Brain microvascular endothelial cell (primary cell): Measurements from ENCODE around the gene CAPN9.

ENCODE experiments used
- DNase-seq: peaks from one replicate; pipeline ENCODE4 v3.0.0-alpha.2; 2020
- H3K27ac ChIP-seq: fragments of 250-450 bp; sonication (Bioruptor Pico); 2 replicates; pipeline ENCODE4 v1.5.1; 2020; ENCODE audit warnings: mild to moderate bottlenecking, moderate library complexity
- H3K27me3 ChIP-seq: fragments of 250-450 bp; sonication (Bioruptor Pico); replicated peaks from 2 replicates; pipeline ENCODE4 v1.5.1; 2020; ENCODE audit warnings: mild to moderate bottlenecking
- H3K36me3 ChIP-seq: fragments of 250-450 bp; sonication (Bioruptor Pico); replicated peaks from 2 replicates; pipeline ENCODE4 v1.5.1; 2020; ENCODE audit warnings: mild to moderate bottlenecking
- H3K4me3 ChIP-seq: 2 replicates; pipeline ENCODE4 v1.5.1; 2011; ENCODE audit warnings: low read depth, mild to moderate bottlenecking, control low read depth, low read length, moderate library complexity
- CTCF ChIP-seq: IDR thresholded peaks from 2 replicates; pipeline ENCODE4 v1.5.1; 2011; ENCODE audit warnings: low read depth, mild to moderate bottlenecking, moderate library complexity, low read length, control low read depth, inconsistent platforms; ENCODE audit errors: missing control alignments
- in situ Hi-C: cut with HindIII; loops from 2 replicates; pipeline ENCODE4 v1.10.0; 2017; ENCODE audit warnings: low sequenced_read_pairs, low pct_ligation_motif_present

The CAPN9 gene

GRCh38 chr1:230808281-230808872, 61.2 kb downstream of the CAPN9 start:
- Histone ChIP-seq H3K27ac (no peak overlapping the region), H3K4me3 (no peak overlapping the region), H3K36me3 (no peaks in the 10 kb centered on the region), H3K27me3 (no peaks in the 10 kb centered on the region)
- in situ Hi-C loops = loop anchor here (25.0 kb wide), 1 partner anchor 404 kb away; no protein-coding TSS in a partner anchor
- DNase-seq = no peak
- TF ChIP-seq CTCF = no peak

- Histone ChIP-seq H3K27ac (no peak overlapping the region), H3K27me3 (no peaks in the 10 kb centered on the region), H3K4me3 (no peak overlapping the region), H3K36me3 (no peaks in the 10 kb centered on the region)
- no peak for DNase-seq
- TF ChIP-seq CTCF = no peak
- in situ Hi-C loops = loop anchor here (25.0 kb wide), 1 partner anchor 403 kb away; no protein-coding TSS in a partner anchor
Measured at GRCh38 chr1:230809256-230809990, 62.2 kb downstream of the CAPN9 start.

- in situ Hi-C loops = loop anchor here (25.0 kb wide), 1 partner anchor 400 kb away; no protein-coding TSS in a partner anchor
- no peak overlapping the region for H3K4me3 ChIP-seq
- no peak for TF ChIP-seq CTCF
- DNase-seq = no peak
- no peak overlapping the region for H3K27ac ChIP-seq
- no peaks in the 10 kb centered on the region for H3K36me3 ChIP-seq
- no peaks in the 10 kb centered on the region for H3K27me3 ChIP-seq
Measured at GRCh38 chr1:230812568-230812967, 65.4 kb downstream of the CAPN9 start.

- in situ Hi-C loops = loop anchor here (25.0 kb wide), 1 partner anchor 397 kb away; no protein-coding TSS in a partner anchor
- no peak overlapping the region for H3K27ac ChIP-seq
- TF ChIP-seq CTCF = no peak
Measured at GRCh38 chr1:230814949-230815692, 67.9 kb downstream of the CAPN9 start.

GRCh38 chr1:230816018-230816417, 68.8 kb downstream of the CAPN9 start:
- TF ChIP-seq CTCF = no peak
- H3K27me3 ChIP-seq = no peaks in the 10 kb centered on the region
- DNase-seq = no peak
- H3K27ac ChIP-seq = no peak overlapping the region
- in situ Hi-C loops = loop anchor here (25.0 kb wide), 1 partner anchor 396 kb away; no protein-coding TSS in a partner anchor
- H3K36me3 ChIP-seq = no peaks in the 10 kb centered on the region
- no peak overlapping the region for H3K4me3 ChIP-seq

More at GRCh38 chr1:230814949-230815692, 67.9 kb downstream of the CAPN9 start:
- DNase-seq = no peak
- H3K27me3 ChIP-seq = no peaks in the 10 kb centered on the region
- no peak overlapping the region for H3K4me3 ChIP-seq
- no peaks in the 10 kb centered on the region for H3K36me3 ChIP-seq
